Stimulated activated CD4-positive, alpha-beta T cell treated with anti-CD3 and anti-CD28 coated beads, Interleukin-4, amount 100 ng/mL, for 1 hour (primary cell): Measurements from ENCODE around the gene PPIA.

Experiments used
- DNase-seq: peaks from one replicate; pipeline ENCODE4 v3.0.0-alpha.2; 2020

Gene PPIA

GRCh38 chr7:44796504-44797328, at the start of gene PPIA:
Gene PPIA, plus strand, starts transcription at chr7:44796681. Its CDS starts 44 bp downstream, at chr7:44796725.
- peak; percentile 98 for DNase-seq

DNA sequence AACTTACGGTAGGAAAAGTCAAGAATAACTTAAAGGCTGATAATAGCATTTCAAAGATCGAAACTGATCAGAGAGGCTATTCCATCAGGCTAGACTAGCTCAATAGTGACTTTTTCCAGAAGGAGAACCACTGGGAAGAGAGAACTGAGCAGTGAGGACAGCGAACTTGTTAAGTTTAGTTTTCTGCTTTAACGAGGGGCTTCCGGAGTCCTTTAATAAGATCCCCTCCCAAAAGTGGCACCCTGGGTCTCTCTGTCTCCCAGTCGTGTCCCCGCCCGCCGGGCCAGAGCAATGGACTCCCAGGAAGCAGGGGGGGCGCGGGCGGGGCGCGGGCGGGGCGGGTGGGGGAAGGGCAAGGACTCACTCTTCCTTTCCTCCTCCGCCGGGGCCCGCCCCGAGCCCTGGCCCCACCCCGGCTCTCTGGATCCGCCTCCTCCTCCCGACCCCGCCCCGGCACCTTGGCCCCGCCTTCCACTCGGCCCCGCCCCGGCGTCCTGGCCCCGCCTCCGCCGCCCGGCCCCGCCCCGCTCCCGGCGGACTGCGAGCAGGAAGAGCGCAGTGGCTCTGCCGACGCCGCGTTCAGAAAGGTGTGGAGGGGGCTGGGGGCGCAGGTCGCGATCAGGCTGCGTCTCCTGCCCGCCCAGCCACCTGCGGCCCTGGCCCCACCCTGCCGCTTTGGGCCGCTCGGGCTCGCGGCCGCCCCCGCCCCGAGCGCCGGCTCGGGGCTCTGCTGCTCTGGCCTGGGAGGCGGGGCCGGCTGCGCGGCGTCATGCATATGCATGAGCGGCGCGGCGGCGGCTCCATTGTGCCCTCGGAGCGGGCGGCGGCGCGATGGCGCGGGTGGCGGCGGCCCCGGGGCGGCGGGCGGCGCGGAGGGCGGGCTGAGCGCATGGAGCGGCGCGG, 48.2 kb upstream of the PPIA start, which contains the start of gene ZMIZ2:
TSS of gene ZMIZ2 (plus strand) at position 803 of the 903 bp plus-strand sequence. CDS start 7,403 bp downstream, outside the sequence.
- DNase-seq: peak; percentile 90

DNA sequence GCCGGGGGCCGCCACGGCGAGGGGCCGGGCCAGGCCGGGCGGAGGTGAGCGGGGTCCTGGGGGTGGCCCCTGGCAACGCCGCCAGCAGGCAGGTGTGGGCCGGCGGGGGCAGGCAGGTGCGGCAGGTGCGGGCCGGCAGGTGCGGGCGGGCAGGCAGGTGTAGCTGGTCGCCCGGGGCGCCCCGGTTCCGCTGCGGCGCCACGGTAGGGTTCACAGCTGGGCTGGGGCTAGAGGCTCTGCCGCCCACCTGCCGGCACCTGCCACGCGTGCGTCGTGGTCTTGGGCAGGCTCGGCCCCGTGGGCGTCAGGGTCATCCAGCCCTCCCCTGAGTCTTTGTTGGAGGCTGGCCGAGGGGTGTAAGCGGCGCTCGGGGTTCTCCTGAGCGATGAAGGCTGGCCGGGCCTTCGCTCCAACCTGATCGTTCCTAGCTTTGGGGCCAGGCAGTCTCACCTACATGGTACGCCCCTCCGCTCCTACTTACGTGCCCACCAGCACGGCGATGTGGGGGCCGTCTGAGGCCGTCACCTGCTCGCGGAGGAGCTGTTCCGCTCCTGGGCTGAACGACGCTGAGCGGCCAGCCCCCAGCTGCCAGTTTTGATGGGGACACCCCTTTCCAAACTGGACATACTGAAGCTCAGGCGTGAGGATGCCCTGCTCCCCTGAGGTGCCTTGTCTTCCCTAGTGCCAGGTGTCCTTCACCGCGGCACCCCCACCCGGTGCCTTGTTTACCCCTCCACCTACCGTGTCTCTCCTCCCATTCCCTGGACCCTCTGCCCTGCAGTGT, 47.3 kb upstream of the PPIA start:
- no peak for DNase-seq

DNA sequence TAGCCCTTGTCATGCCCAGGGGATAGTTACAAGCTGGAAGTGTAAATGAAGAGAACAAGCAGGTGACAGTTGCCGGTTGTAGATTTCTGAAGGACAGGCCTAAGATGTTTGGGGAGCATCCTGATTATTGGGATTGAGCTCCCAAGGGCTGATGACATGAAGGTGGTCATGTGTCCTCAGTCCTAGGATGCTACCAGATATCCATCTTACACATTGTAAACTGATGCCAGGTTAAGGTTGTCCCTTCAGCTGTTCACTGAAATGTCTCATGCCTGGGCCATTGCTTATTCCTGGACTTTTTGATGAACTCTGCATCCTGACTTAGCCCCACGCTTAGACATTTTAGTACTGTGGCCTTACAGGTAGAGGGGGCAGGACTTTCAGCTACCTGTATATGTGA, 46.5 kb upstream of the PPIA start:
- DNase-seq: no peak

DNA sequence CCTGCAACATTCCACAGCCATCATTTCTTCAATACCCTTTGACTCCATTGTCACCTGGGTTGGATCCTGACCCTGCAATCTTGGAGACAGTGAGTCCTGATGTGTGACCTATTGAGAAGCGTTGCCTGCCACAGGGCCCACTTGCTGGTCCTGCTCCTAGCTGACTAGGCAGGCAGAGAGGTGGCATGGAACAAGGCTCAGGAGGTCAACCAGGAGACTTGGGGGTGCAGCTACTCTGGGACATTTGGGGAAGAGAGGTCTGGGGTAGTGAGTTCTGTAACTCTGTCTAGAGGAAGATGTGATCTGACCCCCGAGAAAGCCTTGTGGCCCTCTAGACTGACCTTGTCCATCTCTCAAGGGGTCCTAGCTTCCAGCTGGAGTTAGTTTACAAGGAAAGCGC, 46.1 kb upstream of the PPIA start:
- DNase-seq: no peak

DNA sequence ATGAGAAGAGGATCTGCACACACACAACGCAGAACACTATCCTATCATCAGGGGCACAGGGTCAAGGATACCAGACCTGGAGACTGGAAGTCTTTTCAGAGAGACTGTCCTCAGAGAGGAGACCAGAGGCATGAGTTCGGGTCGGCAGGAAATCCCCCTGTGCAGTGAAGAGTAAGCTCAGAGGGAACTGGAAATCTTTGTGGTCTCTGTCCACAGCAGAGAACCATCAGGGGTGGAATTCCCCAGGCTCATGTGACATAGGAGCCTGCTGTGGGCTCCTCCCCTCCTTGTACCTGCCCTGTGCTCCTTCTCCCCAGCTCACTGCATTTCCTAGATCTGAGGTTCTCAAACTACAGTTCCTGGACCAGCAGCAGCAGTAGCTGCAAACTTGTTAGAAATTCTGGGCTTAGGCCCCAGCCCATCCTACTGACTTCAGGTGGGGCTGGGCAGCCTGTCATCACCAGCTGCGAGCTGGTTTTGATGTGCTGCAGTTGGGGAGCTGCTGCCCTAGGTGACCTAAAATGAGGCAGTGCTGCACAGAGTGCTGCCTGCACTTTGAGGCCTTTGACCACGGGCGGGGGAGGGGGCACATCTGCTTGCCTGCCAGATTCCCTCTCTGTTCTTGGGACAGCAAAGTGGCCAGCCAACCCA, 45.4 kb upstream of the PPIA start:
- DNase-seq: peak; percentile 45

DNA sequence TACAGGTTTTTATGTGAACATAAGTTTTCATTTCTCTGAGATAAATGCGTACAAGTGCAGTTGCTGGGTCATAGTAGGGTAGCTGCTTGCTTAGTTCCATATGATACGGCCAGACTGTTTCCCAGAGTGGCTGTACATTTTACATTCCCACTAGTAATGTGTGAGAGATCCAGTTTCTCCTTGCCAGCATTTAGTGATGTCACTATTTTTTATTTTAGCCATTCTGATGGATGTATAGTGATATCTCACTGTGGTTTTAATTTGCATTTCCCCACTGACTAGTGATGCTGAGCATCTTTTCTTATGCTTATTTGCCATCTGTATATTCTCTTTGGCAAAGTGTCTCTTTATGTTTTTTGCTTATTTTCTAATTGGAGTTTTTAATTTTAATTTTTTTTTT, 43.7 kb upstream of the PPIA start:
- no peak for DNase-seq

- DNase-seq: no peak
These were observed 41.4 kb upstream of the PPIA start for GRCh38 chr7:44754802-44755697.

DNA sequence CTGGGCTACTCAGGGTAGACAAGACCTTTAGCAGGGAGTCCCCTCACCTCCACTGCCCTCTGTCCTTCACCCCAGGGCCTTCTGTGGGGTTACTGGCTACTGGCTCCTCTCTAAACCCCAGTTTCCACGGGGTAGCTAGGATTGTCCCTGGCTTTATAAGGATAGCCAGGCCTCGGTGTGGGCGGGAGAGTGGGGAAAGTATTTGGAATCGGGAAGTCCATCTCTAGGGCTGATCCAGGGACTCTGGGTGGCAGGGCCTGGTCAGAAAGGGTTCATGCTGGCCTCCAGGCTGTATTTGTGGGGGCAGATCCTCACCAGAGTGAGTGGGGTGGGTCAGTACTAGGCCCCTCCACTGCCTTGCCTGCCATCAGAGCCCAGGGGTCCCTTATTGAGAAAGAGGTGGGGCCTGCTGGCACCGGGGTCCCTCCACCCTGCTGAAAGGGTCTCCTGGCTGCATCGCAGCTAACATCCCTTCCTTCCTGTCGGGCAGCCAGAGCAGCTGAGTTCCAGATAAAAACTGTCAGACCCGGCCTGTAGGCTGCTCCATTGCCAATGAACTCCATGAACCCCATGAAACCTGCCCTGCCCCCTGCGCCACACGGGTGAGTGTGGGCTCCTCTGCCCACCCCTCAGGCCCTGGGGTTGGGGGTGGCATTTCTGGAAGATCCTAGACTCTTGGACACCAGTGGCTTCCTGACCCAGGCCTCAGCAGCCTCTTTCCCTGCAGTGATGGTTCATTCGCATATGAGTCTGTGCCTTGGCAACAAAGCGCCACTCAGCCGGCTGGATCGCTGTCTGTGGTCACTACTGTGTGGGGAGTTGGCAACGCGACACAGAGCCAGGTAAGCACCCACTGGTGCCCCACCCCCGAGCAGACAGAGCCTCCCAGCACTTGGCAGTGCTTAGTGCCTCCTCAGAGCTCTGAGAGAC, 40.5 kb upstream of the PPIA start:
- no peak for DNase-seq

DNA sequence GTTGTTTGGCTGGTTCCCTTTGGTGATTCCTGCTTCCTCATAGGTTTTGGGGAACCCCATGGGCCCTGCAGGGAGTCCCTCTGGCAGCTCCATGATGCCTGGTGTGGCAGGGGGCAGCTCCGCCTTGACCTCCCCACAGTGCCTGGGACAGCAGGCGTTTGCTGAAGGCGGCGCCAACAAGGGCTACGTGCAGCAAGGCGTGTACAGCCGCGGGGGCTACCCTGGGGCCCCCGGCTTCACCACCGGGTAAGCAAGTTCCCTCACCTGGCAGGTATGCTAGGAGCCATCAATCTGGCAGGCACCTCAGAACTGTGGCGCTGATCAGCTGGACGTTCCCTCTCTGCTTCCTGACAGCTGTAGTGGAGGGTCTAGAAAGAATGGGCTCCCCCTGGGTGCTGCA, 39.6 kb upstream of the PPIA start:
- no peak for DNase-seq

DNA sequence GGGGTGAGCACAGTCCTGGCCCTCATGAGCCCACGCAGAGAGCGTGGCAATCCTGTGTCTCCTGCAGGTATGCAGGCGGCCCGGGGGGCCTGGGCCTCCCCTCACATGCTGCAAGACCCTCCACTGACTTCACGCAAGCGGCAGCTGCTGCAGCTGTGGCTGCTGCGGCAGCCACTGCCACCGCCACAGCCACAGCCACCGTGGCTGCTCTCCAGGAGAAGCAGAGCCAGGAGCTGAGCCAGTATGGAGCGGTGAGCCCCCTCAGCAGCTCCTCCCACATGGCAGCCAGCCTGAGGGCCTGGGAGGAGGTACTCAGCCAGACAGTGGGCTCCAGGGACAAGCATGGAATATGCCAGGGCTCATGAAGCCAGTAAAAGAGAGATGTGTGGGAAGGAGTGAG, 39.2 kb upstream of the PPIA start:
- DNase-seq: no peak

DNA sequence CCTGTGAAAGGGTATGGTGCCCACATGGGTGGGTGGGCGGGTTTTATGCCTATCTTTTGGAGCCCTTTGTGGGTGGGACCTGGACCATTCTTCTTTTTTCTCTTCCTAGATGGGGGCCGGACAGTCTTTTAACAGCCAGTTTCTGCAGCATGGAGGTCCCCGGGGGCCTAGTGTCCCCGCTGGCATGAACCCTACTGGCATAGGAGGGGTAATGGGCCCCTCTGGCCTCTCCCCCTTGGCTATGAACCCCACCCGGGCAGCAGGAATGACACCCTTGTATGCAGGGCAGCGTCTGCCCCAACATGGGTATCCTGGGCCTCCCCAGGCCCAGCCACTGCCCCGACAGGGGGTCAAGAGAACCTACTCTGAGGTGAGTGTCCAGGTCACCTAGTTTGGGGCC, 38.7 kb upstream of the PPIA start:
- DNase-seq: no peak

DNA sequence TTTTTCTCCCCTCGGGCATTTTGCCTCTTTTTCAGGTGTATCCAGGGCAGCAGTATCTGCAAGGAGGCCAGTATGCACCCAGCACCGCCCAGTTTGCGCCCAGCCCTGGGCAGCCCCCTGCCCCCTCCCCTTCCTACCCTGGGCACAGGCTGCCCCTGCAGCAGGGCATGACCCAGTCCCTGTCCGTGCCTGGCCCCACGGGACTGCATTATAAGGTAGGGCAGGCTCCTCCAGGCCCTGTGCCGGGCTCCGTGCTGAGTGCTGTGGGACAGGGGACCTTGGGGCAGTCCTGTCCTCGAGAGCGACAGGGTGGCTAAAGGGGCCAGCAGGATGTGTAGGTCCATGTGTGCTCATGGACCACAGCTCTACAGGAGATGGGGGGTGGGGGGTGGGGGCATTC, 37.2 kb upstream of the PPIA start:
- DNase-seq: no peak

DNA sequence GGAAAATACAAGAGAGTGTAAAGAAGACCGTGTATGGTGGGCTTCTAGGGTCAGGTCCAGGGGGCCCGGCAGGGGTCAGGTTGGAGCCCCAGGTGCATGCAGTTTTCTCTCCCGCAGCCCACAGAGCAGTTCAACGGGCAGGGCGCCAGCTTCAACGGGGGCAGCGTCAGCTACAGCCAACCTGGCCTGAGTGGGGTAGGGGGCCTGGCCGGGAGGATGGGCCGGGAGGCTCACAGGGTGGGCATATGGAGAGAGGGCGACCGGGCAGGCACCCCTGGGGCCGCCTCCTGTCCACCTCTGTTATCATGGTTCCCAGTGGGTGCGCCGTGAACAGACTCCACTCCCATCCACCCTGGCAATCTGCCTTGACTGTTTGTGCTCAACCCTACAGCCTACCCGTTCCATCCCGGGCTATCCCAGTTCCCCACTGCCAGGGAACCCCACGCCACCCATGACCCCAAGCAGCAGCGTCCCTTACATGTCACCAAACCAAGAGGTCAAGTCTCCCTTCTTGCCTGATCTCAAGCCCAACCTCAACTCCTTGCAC, 36.4 kb upstream of the PPIA start:
- no peak for DNase-seq

GRCh38 chr7:44761207-44762161, 35.0 kb upstream of the PPIA start:
- no peak for DNase-seq

GRCh38 chr7:44762300-44762699, 34.2 kb upstream of the PPIA start:
- no peak for DNase-seq

DNA sequence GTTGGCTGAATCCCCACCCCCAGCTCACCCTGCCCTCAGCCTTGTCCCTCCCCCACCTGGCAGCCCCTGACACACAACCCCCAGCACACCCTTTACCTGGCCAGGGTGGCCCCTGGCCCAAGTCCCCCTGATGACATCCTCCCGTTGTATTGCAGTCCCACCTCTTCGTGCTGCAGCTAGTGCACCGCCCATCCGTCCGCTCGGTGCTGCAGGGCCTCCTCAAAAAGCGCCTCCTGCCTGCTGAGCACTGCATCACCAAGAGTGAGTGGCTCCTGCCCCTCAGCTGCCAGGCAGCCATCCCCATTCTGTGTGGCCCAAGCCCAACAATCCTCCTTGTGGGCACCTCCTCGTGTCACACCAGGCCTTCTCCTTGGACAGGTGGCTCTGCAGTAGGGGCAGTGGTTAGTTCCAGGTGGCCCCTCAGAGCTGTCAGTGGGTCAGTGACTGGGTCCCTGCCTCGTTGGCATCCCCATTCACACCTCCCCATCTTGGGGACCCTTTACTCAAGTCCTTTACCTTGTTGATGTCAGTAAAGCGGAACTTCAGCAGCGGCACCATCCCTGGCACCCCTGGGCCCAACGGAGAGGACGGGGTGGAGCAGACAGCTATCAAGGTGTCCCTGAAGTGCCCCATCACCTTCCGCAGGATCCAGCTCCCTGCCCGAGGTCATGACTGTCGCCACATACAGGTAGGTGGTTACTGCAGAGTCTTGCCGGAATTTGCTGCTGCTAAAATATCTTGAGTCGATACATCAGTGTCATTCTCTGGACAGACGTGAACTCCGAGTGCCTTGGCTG, 33.6 kb upstream of the PPIA start:
- DNase-seq: no peak

DNA sequence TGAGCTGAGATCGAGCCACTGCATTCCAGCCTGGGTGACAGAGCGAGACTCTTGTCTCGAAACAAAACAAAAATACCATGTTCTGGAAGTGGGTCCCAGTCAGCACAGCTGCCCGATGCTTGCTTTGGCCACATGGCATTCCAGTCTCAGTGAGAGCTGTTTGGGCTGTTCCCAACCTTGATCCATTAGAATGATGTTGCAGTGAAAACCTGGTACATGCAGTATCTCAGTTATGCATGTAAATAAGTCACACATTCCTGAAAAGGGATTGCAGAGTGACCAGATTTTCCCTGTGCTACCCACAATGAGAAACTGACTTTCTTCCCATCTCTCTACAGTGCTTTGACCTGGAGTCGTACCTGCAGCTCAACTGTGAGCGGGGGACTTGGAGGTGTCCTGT, 32.4 kb upstream of the PPIA start:
- DNase-seq: no peak
